Lower leg skin (tissue), 3 donors: ENCODE measurements around the gene HRH1.

Source experiments
- POLR2A ChIP-seq, 2 donors: fragments of 450-650 bp; IDR thresholded peaks; one replicate each; pipeline ENCODE4 v1.6.1; 2016 to 2017; ENCODE audit warnings: antibody characterized with exemption in 2 of 2, mild to moderate bottlenecking in 1 of 2, moderate library complexity in 1 of 2
- TF ChIP-seq, protein P1 (sequence below), 3 donors: fragments of 450-650 bp; IDR thresholded peaks; one replicate each; pipeline ENCODE4 v1.5.1; 2016; ENCODE audit warnings: antibody characterized with exemption in 3 of 3, mild to moderate bottlenecking in 3 of 3, moderate library complexity in 2 of 3

- TF ChIP-seq, protein P1, sequence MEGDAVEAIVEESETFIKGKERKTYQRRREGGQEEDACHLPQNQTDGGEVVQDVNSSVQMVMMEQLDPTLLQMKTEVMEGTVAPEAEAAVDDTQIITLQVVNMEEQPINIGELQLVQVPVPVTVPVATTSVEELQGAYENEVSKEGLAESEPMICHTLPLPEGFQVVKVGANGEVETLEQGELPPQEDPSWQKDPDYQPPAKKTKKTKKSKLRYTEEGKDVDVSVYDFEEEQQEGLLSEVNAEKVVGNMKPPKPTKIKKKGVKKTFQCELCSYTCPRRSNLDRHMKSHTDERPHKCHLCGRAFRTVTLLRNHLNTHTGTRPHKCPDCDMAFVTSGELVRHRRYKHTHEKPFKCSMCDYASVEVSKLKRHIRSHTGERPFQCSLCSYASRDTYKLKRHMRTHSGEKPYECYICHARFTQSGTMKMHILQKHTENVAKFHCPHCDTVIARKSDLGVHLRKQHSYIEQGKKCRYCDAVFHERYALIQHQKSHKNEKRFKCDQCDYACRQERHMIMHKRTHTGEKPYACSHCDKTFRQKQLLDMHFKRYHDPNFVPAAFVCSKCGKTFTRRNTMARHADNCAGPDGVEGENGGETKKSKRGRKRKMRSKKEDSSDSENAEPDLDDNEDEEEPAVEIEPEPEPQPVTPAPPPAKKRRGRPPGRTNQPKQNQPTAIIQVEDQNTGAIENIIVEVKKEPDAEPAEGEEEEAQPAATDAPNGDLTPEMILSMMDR (IDR thresholded peaks at IDR 0.05) = no peak
- no peak for TF ChIP-seq POLR2A (IDR thresholded peaks at IDR 0.05)
These were observed 57.4 kb downstream of the HRH1 start for GRCh38 chr3:11211531-11212298.
